ENCODE measurements around the gene H19. TPM values are rescaled to one million over a fixed set of nuclear protein-coding genes. Genes with fewer than 3 reads are reported as not detected.

Gene H19
- total and polyA plus RNA-seq, 2 donors (not counting 1 experiment from before 2014, with no cell fraction given), result 1.8 to 8.9 TPM

GRCh38 chr11:1968454-1969002 lies 29.1 kb downstream of the H19 start:
- H3K9ac ChIP-seq (ENCODE audit: insufficient read depth, low read length), result no peak overlapping the region
- H3K27me3 ChIP-seq (ENCODE audit: control insufficient read depth, insufficient read depth, low read length), result no peaks in the 10 kb centered on the region
- H3K4me2 ChIP-seq (ENCODE audit: extremely low read depth, insufficient read depth, low read length), result no peak overlapping the region
- no peaks in the 10 kb centered on the region for H4K20me1 ChIP-seq (ENCODE audit: control insufficient read depth, extremely low read depth, insufficient read depth, low read length)
- H3K27ac ChIP-seq (ENCODE audit: insufficient read depth, low read length), result no peak overlapping the region
- H3K4me1 ChIP-seq (ENCODE audit: control insufficient read depth, extremely low read depth, insufficient read depth, low read length), result no peaks in the 10 kb centered on the region
- no peaks in the 10 kb centered on the region for H3K9me3 ChIP-seq (ENCODE audit: control insufficient read depth, insufficient read depth, low read depth, low read length)
- no peaks in the 10 kb centered on the region for H3K79me2 ChIP-seq (ENCODE audit: control insufficient read depth, insufficient read depth, low read length)
- H3K36me3 ChIP-seq (ENCODE audit: control insufficient read depth, insufficient read depth, low read length), result no peaks in the 10 kb centered on the region
- DNase-seq (ENCODE audit: low read depth in 2 of 2), result no peak
- TF ChIP-seq EZH2 (IDR thresholded peaks at IDR 0.05; ENCODE audit: low read length, missing control alignments) (no peak), CTCF (conservative IDR thresholded peaks at IDR 0.05 in 1 of 2, IDR thresholded peaks at IDR 0.05 in 1 of 2; ENCODE audit: low read depth in 1 of 2, low read length in 2 of 2) (no peak)
- H2AFZ ChIP-seq (ENCODE audit: low read length), result no peak overlapping the region
- no peak overlapping the region for H3K4me3 ChIP-seq (replicated peaks in 1 of 4; ENCODE audit: control extremely low read depth in 1 of 4, insufficient read depth in 1 of 4, low read depth in 3 of 4, low read length in 4 of 4)

- no peaks in the 10 kb centered on the region for H3K27me3 ChIP-seq (ENCODE audit: control insufficient read depth, insufficient read depth, low read length)
- H3K27ac ChIP-seq (ENCODE audit: insufficient read depth, low read length), result no peak overlapping the region
- no peaks in the 10 kb centered on the region for H3K79me2 ChIP-seq (ENCODE audit: control insufficient read depth, insufficient read depth, low read length)
- no peaks in the 10 kb centered on the region for H3K9me3 ChIP-seq (ENCODE audit: control insufficient read depth, insufficient read depth, low read depth, low read length)
- no peaks in the 10 kb centered on the region for H4K20me1 ChIP-seq (ENCODE audit: control insufficient read depth, extremely low read depth, insufficient read depth, low read length)
- TF ChIP-seq EZH2 (IDR thresholded peaks at IDR 0.05; ENCODE audit: low read length, missing control alignments) (no peak), CTCF (conservative IDR thresholded peaks at IDR 0.05 in 1 of 2, IDR thresholded peaks at IDR 0.05 in 1 of 2; ENCODE audit: low read depth in 1 of 2, low read length in 2 of 2) (no peak)
- H3K36me3 ChIP-seq (ENCODE audit: control insufficient read depth, insufficient read depth, low read length), result no peaks in the 10 kb centered on the region
- no peak overlapping the region for H3K4me2 ChIP-seq (ENCODE audit: extremely low read depth, insufficient read depth, low read length)
- H3K4me1 ChIP-seq (ENCODE audit: control insufficient read depth, extremely low read depth, insufficient read depth, low read length), result no peaks in the 10 kb centered on the region
- no peak for DNase-seq (ENCODE audit: low read depth in 2 of 2)
- H3K4me3 ChIP-seq (replicated peaks in 1 of 4; ENCODE audit: control extremely low read depth in 1 of 4, insufficient read depth in 1 of 4, low read depth in 3 of 4, low read length in 4 of 4), result no peak overlapping the region
- no peak overlapping the region for H2AFZ ChIP-seq (ENCODE audit: low read length)
- no peak overlapping the region for H3K9ac ChIP-seq (ENCODE audit: insufficient read depth, low read length)
Measured at GRCh38 chr11:1967641-1968225, 29.9 kb downstream of the H19 start.

- no peaks in the 10 kb centered on the region for H3K79me2 ChIP-seq (ENCODE audit: control insufficient read depth, insufficient read depth, low read length)
- no peak for DNase-seq (ENCODE audit: low read depth in 2 of 2)
- TF ChIP-seq EZH2 (IDR thresholded peaks at IDR 0.05; ENCODE audit: low read length, missing control alignments) (no peak), CTCF (conservative IDR thresholded peaks at IDR 0.05 in 1 of 2, IDR thresholded peaks at IDR 0.05 in 1 of 2; ENCODE audit: low read depth in 1 of 2, low read length in 2 of 2) (no peak)
- no peaks in the 10 kb centered on the region for H3K4me1 ChIP-seq (ENCODE audit: control insufficient read depth, extremely low read depth, insufficient read depth, low read length)
- no peak overlapping the region for H3K27ac ChIP-seq (ENCODE audit: insufficient read depth, low read length)
- H3K36me3 ChIP-seq (ENCODE audit: control insufficient read depth, insufficient read depth, low read length), result no peaks in the 10 kb centered on the region
- H3K27me3 ChIP-seq (ENCODE audit: control insufficient read depth, insufficient read depth, low read length), result no peaks in the 10 kb centered on the region
- H3K9ac ChIP-seq (ENCODE audit: insufficient read depth, low read length), result no peak overlapping the region
- H3K4me2 ChIP-seq (ENCODE audit: extremely low read depth, insufficient read depth, low read length), result no peak overlapping the region
- H3K9me3 ChIP-seq (ENCODE audit: control insufficient read depth, insufficient read depth, low read depth, low read length), result no peaks in the 10 kb centered on the region
- no peak overlapping the region for H3K4me3 ChIP-seq (replicated peaks in 1 of 4; ENCODE audit: control extremely low read depth in 1 of 4, insufficient read depth in 1 of 4, low read depth in 3 of 4, low read length in 4 of 4)
- H2AFZ ChIP-seq (ENCODE audit: low read length), result no peak overlapping the region
- H4K20me1 ChIP-seq (ENCODE audit: control insufficient read depth, extremely low read depth, insufficient read depth, low read length), result no peaks in the 10 kb centered on the region
Measured at GRCh38 chr11:1966531-1966930, 31.1 kb downstream of the H19 start.
